GM23338 (cell line): ENCODE data around the gene GHRL. TPM values are rescaled to one million over a fixed set of nuclear protein-coding genes. Genes with fewer than 3 reads are reported as not detected.
A peak's percentile ranks its signal among the peaks of the same experiment; 100 is the strongest.

Experiments used
- ATAC-seq: fragments of 200-7000 bp; cut with Tn5 transposase; 3 replicates; pipeline ENCODE4 v1.9.1; 2020
- DNase-seq: peaks from one replicate; pipeline ENCODE4 v3.0.0-alpha.2; 2015; ENCODE audit warnings: low spot score
- H2AFZ ChIP-seq: fragments of 200-600 bp; sonication (generic); 2 replicates; pipeline ENCODE4 v1.8.0; 2016; ENCODE audit warnings: antibody characterized with exemption, mild to moderate bottlenecking, moderate library complexity
- H3F3A ChIP-seq: fragments of 200-600 bp; sonication (generic); replicated peaks from 2 replicates; pipeline ENCODE4 v1.8.0; 2017; ENCODE audit warnings: antibody characterized with exemption, mixed run types, low read depth
- H3K27ac ChIP-seq: fragments of 200-600 bp; sonication (generic); 2 replicates; pipeline ENCODE4 v1.6.1; 2016; ENCODE audit warnings: low read depth
- H3K27me3 ChIP-seq: fragments of 200-600 bp; sonication (generic); 2 replicates; pipeline ENCODE4 v1.8.0; 2016; ENCODE audit warnings: mild to moderate bottlenecking, mixed run types, moderate library complexity; ENCODE audit not compliant: insufficient read depth
- H3K36me3 ChIP-seq: fragments of 200-600 bp; sonication (generic); 2 replicates; pipeline ENCODE4 v1.8.0; 2016; ENCODE audit warnings: mild to moderate bottlenecking; ENCODE audit not compliant: insufficient read depth
- H3K4me1 ChIP-seq: fragments of 200-600 bp; sonication (generic); 2 replicates; pipeline ENCODE4 v1.8.0; 2016; ENCODE audit warnings: mild to moderate bottlenecking, moderate library complexity; ENCODE audit not compliant: insufficient read depth
- H3K4me2 ChIP-seq: fragments of 200-600 bp; sonication (generic); 2 replicates; pipeline ENCODE4 v1.7.1; 2017; ENCODE audit warnings: mixed run types
- H3K4me3 ChIP-seq: fragments of 200-600 bp; sonication (generic); 2 replicates; pipeline ENCODE4 v1.6.1; 2016; ENCODE audit warnings: mixed run types
- H3K79me2 ChIP-seq: fragments of 200-600 bp; sonication (generic); replicated peaks from 2 replicates; pipeline ENCODE4 v1.8.0; 2017; ENCODE audit warnings: mild to moderate bottlenecking; ENCODE audit not compliant: insufficient read depth
- H3K9me2 ChIP-seq: fragments of 200-600 bp; sonication (generic); 2 replicates; pipeline ENCODE4 v1.8.0; 2017; ENCODE audit not compliant: insufficient read depth
- H4K20me1 ChIP-seq: fragments of 200-600 bp; sonication (generic); replicated peaks from 2 replicates; pipeline ENCODE4 v1.8.0; 2017; ENCODE audit warnings: mild to moderate bottlenecking; ENCODE audit not compliant: insufficient read depth
- H3K27ac Mint-ChIP-seq: 2 replicates; pipeline ENCODE4 v1.8.0; 2020; ENCODE audit warnings: inconsistent platforms, mild to moderate bottlenecking, moderate library complexity, mixed read lengths
- H3K27me3 Mint-ChIP-seq: 3 replicates; pipeline ENCODE4 v1.8.0; 2022; ENCODE audit warnings: low read depth, mild to moderate bottlenecking, moderate library complexity, mixed read lengths, inconsistent platforms; ENCODE audit not compliant: insufficient read depth, poor library complexity
- H3K36me3 Mint-ChIP-seq: 3 replicates; pipeline ENCODE4 v1.8.0; 2021; ENCODE audit warnings: low read depth, mild to moderate bottlenecking, inconsistent platforms, moderate library complexity, mixed read lengths
- H3K4me1 Mint-ChIP-seq: 3 replicates; pipeline ENCODE4 v1.8.0; 2020; ENCODE audit warnings: mild to moderate bottlenecking, inconsistent platforms, mixed read lengths
- H3K4me3 Mint-ChIP-seq: 3 replicates; pipeline ENCODE4 v1.8.0; 2021; ENCODE audit warnings: moderate library complexity, mild to moderate bottlenecking, inconsistent platforms, mixed read lengths
- H3K9me3 Mint-ChIP-seq: 3 replicates; pipeline ENCODE4 v1.8.0; 2020; ENCODE audit warnings: moderate library complexity, mild to moderate bottlenecking, inconsistent platforms, mixed read lengths
- CREB1 ChIP-seq: fragments of 250-450 bp; sonication (Bioruptor Pico); IDR thresholded peaks from 2 replicates; pipeline ENCODE4 v1.5.0; 2020; ENCODE audit warnings: low read depth, mild to moderate bottlenecking, moderate library complexity
- CTCF ChIP-seq, 2 experiments: fragments of 200-600 bp in 1 of 2; sonication (generic) in 1 of 2; conservative IDR thresholded peaks; 2 replicates each; pipeline versions ENCODE4 v1.5.1 to v1.6.1; 2016 to 2017; ENCODE audit warnings: antibody characterized with exemption in 2 of 2, low read depth in 2 of 2, mild to moderate bottlenecking in 2 of 2, moderate library complexity in 1 of 2
- ETS1 ChIP-seq: IDR thresholded peaks from 2 replicates; pipeline ENCODE4 v1.6.1; 2016; ENCODE audit warnings: antibody characterized with exemption
- EZH2 ChIP-seq: fragments of 200-600 bp; sonication (generic); IDR thresholded peaks from one replicate; pipeline ENCODE4 v1.8.0; 2017; ENCODE audit warnings: antibody characterized with exemption, mild to moderate bottlenecking, low read depth; ENCODE audit not compliant: unreplicated experiment
- JUNB ChIP-seq: IDR thresholded peaks from one replicate; pipeline ENCODE4 v1.6.1; 2016; ENCODE audit warnings: antibody characterized with exemption; ENCODE audit not compliant: unreplicated experiment
- NANOG ChIP-seq: IDR thresholded peaks from 2 replicates; pipeline ENCODE4 v1.6.1; 2016; ENCODE audit warnings: antibody characterized with exemption, borderline replicate concordance
- POLR2AphosphoS5 ChIP-seq: IDR thresholded peaks from 2 replicates; pipeline ENCODE4 v1.6.1; 2016; ENCODE audit warnings: antibody characterized with exemption, low read depth
- REST ChIP-seq: IDR thresholded peaks from one replicate; pipeline ENCODE4 v1.6.1; 2018; ENCODE audit warnings: antibody characterized with exemption; ENCODE audit not compliant: unreplicated experiment
- STAT1 ChIP-seq: IDR thresholded peaks from one replicate; pipeline ENCODE4 v1.6.1; 2016; ENCODE audit warnings: antibody characterized with exemption; ENCODE audit not compliant: unreplicated experiment
- ZNF114 ChIP-seq: fragments of 250-450 bp; sonication (Bioruptor Pico); IDR thresholded peaks from 2 replicates; pipeline ENCODE4 v1.5.0; 2020; ENCODE audit warnings: mild to moderate bottlenecking, moderate library complexity
- ZNF331 ChIP-seq: fragments of 250-450 bp; sonication (Bioruptor Pico); IDR thresholded peaks from 2 replicates; pipeline ENCODE4 v1.5.0; 2020; ENCODE audit warnings: low read depth, mild to moderate bottlenecking, moderate library complexity
- ZNF462 ChIP-seq: fragments of 250-450 bp; sonication (Bioruptor Pico); IDR thresholded peaks from 2 replicates; pipeline ENCODE4 v1.5.0; 2020; ENCODE audit warnings: mild to moderate bottlenecking, moderate library complexity
- polyA plus RNA-seq: library from polyadenylated mRNA; unstranded; fragments of >200 nt; fragmentation: Nextera tagmentation; extraction: Ambion mirVana; gene quantifications from 2 replicates; pipeline ENCODE4 v1.2.1, GENCODE V29; 2016
- total RNA-seq: library from RNA; depleted of rRNA; stranded (reverse); fragments of >200 nt; shearing (Covaris generic); gene quantifications from 2 replicates; pipeline ENCODE4 v1.2.3, GENCODE V29; 2014

The GHRL gene
- total and polyA plus RNA-seq, 2 experiments from 2014 or later: 0.78 TPM; not detected in 1

- peak overlapping the region; percentile 100 for H3K4me3 ChIP-seq
- peak overlapping the region; percentile 99 for H3K4me2 ChIP-seq
- H2AFZ ChIP-seq: no peak overlapping the region
- peaks cover 31% of the 10 kb centered on the region for H3K79me2 ChIP-seq
- peak overlapping the region; percentile 96 for H3K4me3 Mint-ChIP-seq
- H4K20me1 ChIP-seq: peaks cover 20% of the 10 kb centered on the region
- H3K27ac Mint-ChIP-seq: peak overlapping the region; percentile 94
- H3K36me3 ChIP-seq: peaks cover 14% of the 10 kb centered on the region
- no peaks in the 10 kb centered on the region for H3K27me3 ChIP-seq
- H3K9me3 Mint-ChIP-seq: no peaks in the 10 kb centered on the region
- TF ChIP-seq ZNF462 (CRISPR knock-in tag) (no peak), JUNB (no peak), REST (no peak), ZNF331 (CRISPR knock-in tag) (no peak), POLR2AphosphoS5 (no peak), ETS1 (no peak), ZNF114 (CRISPR knock-in tag) (no peak), NANOG (no peak), STAT1 (no peak), CTCF (conservative IDR thresholded peaks at IDR 0.05; ENCODE audit: low read depth in 2 of 2) (no peak), EZH2 (no peak), CREB1 (CRISPR knock-in tag) (no peak)
- H3K4me1 Mint-ChIP-seq: peaks cover 5% of the 10 kb centered on the region
- peaks cover 12% of the 10 kb centered on the region for H3K27me3 Mint-ChIP-seq
- no peaks in the 10 kb centered on the region for H3F3A ChIP-seq
- no peak for ATAC-seq
- 0 out of 2 replicates have a peak overlapping the region, but pooled peaks have one; percentile 19 for H3K27ac ChIP-seq
- no peaks in the 10 kb centered on the region for H3K9me2 ChIP-seq
- DNase-seq: no peak
- H3K4me1 ChIP-seq: no peaks in the 10 kb centered on the region
- H3K36me3 Mint-ChIP-seq: peaks cover 32% of the 10 kb centered on the region
Measured at GRCh38 chr3:10320320-10320677, 27.6 kb upstream of the GHRL start.
